Tibial nerve (tissue), 4 donors: ENCODE measurements around the gene KANSL3.

Experiments
- CTCF ChIP-seq, 5 experiments: fragments of 200-600 bp in 3 of 5; fragments of 450-650 bp in 2 of 5; sonication (generic) in 3 of 5; IDR thresholded peaks; one replicate each; pipeline ENCODE4 v1.5.1; 2016 to 2019; ENCODE audit warnings: antibody characterized with exemption in 5 of 5, mild to moderate bottlenecking in 3 of 5, moderate library complexity in 2 of 5
- EP300 ChIP-seq, 2 donors: sonication (generic); formaldehyde crosslinking; IDR thresholded peaks; one replicate each; pipeline ENCODE4 v1.6.1; 2017; ENCODE audit warnings: antibody characterized with exemption in 2 of 2, mild to moderate bottlenecking in 1 of 2
- POLR2A ChIP-seq, 2 donors: fragments of 450-650 bp; IDR thresholded peaks; one replicate each; pipeline ENCODE4 v1.6.1; 2017; ENCODE audit warnings: antibody characterized with exemption in 2 of 2, mild to moderate bottlenecking in 2 of 2, moderate library complexity in 2 of 2

DNA sequence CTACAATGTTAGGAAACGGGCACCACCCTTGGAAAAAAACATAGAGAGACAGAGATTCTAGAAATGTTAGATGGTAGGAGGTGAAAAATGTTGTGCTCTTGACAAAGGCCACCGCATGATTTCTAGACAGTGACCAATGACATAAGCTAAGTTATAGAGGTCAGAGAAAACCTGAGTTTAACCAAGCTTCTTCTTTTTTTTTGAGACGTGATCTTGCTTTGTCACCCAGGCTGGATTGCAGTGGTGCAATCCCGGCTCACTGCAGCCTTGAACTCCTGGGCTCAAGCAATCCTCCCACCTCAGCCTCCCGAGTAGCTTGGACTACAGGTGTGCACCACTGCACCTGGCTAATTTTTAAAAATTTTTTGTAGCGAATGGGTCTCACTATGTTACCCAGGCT is 17.4 kb upstream of the KANSL3 start:
- no peak for TF ChIP-seq CTCF (IDR thresholded peaks at IDR 0.05)
- no peak for TF ChIP-seq EP300 (IDR thresholded peaks at IDR 0.05)
- TF ChIP-seq POLR2A (IDR thresholded peaks at IDR 0.05), result no peak
